Tibial artery (tissue), 4 donors: ENCODE data around the gene AHSG.

ENCODE experiments used
- DNase-seq, 2 donors: peaks; one replicate each; pipeline ENCODE4 v3.0.0-alpha.2; 2019
- H3K27ac ChIP-seq, 2 donors: fragments of 200-600 bp; sonication (generic) in 1 of 2; 1 replicate in 1 of 2; 2 replicates in 1 of 2; pipeline ENCODE4 v1.5.1; 2018 to 2019; ENCODE audit warnings: mild to moderate bottlenecking in 1 of 2
- H3K27me3 ChIP-seq, 2 donors: fragments of 200-600 bp; sonication (generic) in 1 of 2; one replicate each; pipeline versions ENCODE4 v1.5.1 to v1.6.0; 2016 to 2019
- H3K36me3 ChIP-seq, 3 donors: fragments of 200-600 bp; sonication (generic) in 2 of 3; one replicate each; pipeline ENCODE4 v1.5.1; 2016 to 2019; ENCODE audit warnings: mild to moderate bottlenecking in 2 of 3
- H3K4me1 ChIP-seq, 4 donors: fragments of 200-600 bp; sonication (generic) in 2 of 4; 1 replicate in 3 of 4; 2 replicates in 1 of 4; pipeline ENCODE4 v1.5.1; 2016 to 2019
- H3K4me3 ChIP-seq, 2 donors: fragments of 200-600 bp; sonication (generic) in 1 of 2; 1 replicate in 1 of 2; 2 replicates in 1 of 2; pipeline ENCODE4 v1.5.1; 2018 to 2019; ENCODE audit warnings: mild to moderate bottlenecking in 2 of 2
- H3K9me3 ChIP-seq, 3 donors: fragments of 200-600 bp; sonication (generic) in 1 of 3; one replicate each; pipeline ENCODE4 v1.5.1; 2016 to 2019
- CTCF ChIP-seq, 2 experiments: fragments of 200-600 bp in 1 of 2; fragments of 450-650 bp in 1 of 2; IDR thresholded peaks; one replicate each; pipeline ENCODE4 v1.5.1; 2017 to 2019; ENCODE audit warnings: antibody characterized with exemption in 2 of 2, mild to moderate bottlenecking in 1 of 2, moderate library complexity in 1 of 2
- intact Hi-C: fragments of 100-400 bp; cut with DNase I; formaldehyde crosslinking; loops from one replicate; pipeline ENCODE4 v1.15.0; 2023; ENCODE audit warnings: low total_unique reads

The AHSG gene

GRCh38 chr3:186669378-186670084 is 56.7 kb downstream of the AHSG start:
- intact Hi-C loops, result no loop called here
- TF ChIP-seq CTCF (IDR thresholded peaks at IDR 0.05), result no peak
- Histone ChIP-seq H3K36me3 (no peaks in the 10 kb centered on the region), H3K4me1 (no peaks in the 10 kb centered on the region), H3K27ac (no peak overlapping the region), H3K27me3 (peaks cover 0 to 7% of the 10 kb centered on the region in 2 donors), H3K9me3 (no peaks in the 10 kb centered on the region), H3K4me3 (no peak overlapping the region)
- no peak for DNase-seq

GRCh38 chr3:186670155-186670554 is 57.3 kb downstream of the AHSG start:
- H3K27ac ChIP-seq, result no peak overlapping the region
- DNase-seq, result no peak
- H3K9me3 ChIP-seq, result no peaks in the 10 kb centered on the region
- peaks cover 0 to 12% of the 10 kb centered on the region in 2 donors for H3K27me3 ChIP-seq
- no peaks in the 10 kb centered on the region for H3K36me3 ChIP-seq
- H3K4me1 ChIP-seq, result no peaks in the 10 kb centered on the region
- no peak for TF ChIP-seq CTCF (IDR thresholded peaks at IDR 0.05)
- intact Hi-C loops, result no loop called here
- no peak overlapping the region for H3K4me3 ChIP-seq
